ENCODE measurements around the gene MTMR2.

- TF ChIP-seq, protein P1, sequence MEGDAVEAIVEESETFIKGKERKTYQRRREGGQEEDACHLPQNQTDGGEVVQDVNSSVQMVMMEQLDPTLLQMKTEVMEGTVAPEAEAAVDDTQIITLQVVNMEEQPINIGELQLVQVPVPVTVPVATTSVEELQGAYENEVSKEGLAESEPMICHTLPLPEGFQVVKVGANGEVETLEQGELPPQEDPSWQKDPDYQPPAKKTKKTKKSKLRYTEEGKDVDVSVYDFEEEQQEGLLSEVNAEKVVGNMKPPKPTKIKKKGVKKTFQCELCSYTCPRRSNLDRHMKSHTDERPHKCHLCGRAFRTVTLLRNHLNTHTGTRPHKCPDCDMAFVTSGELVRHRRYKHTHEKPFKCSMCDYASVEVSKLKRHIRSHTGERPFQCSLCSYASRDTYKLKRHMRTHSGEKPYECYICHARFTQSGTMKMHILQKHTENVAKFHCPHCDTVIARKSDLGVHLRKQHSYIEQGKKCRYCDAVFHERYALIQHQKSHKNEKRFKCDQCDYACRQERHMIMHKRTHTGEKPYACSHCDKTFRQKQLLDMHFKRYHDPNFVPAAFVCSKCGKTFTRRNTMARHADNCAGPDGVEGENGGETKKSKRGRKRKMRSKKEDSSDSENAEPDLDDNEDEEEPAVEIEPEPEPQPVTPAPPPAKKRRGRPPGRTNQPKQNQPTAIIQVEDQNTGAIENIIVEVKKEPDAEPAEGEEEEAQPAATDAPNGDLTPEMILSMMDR (IDR thresholded peaks at IDR 0.05; ENCODE audit: insufficient read depth, low read depth, low read length) = no peak
- no peak for TF ChIP-seq EZH2 (IDR thresholded peaks at IDR 0.05; ENCODE audit: insufficient read depth, low read length)
Measured at GRCh38 chr11:95926726-95927125, 2.8 kb upstream of the MTMR2 start.
